HG03097 (cell line): ENCODE data around the gene UAP1.
"Not testable (repeated sequence)": the region's sequence is repeated elsewhere in the genome, so short reads cannot be mapped to it uniquely, and the experiment has no call there.

ENCODE experiments used
- ATAC-seq: cut with Tn5 transposase; IDR thresholded peaks from one replicate; pipeline ENCODE4 v1.9.1; 2021; ENCODE audit not compliant: unreplicated experiment, low FRiP score

The UAP1 gene

DNA sequence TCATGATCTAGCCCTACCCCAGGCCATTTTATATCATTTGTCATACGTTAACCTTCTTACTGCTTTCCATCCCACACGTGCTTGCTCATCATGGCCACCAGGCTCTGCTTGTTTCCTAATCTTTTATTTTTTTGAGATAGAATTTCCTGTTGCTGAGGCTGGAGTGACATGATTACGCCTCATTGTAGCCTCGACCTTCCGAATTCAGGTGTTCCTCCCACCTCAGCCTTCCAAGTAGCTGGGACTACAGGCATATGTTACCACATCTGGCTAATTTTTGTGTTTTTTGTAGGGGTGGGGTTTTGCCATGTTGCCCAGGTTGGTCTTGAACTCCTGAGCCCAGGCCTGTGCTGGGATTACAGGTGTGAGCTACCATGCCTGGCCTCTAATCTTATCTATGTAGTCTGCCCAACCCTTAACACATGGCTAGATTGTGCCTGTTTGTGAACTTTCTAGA, 3.3 kb downstream of the UAP1 start:
- ATAC-seq = no peak

- ATAC-seq = no peak
Measured at GRCh38 chr1:162565460-162565859, 3.9 kb downstream of the UAP1 start.

GRCh38 chr1:162566870-162567269, 5.3 kb downstream of the UAP1 start:
- ATAC-seq = no peak

DNA sequence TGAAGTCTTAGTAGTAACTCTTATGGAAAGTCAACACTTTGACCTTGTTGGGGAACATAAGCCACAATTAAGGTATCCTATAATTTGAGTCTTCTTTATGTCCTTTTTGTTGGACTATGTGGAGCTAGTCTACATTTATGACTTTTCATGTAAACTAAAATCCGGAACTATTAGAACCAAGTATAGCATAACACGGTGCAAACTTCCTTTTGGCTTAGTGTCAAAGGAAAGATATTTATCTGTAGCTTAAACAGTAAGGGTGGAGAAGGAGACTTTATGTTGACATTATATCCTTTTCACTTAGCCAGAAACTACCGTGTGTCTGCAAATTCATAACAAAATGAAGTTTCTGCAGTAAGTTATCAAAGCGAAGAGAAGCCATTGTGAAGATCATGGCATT, 7.3 kb downstream of the UAP1 start:
- ATAC-seq = no peak

- no peak for ATAC-seq
Measured at GRCh38 chr1:162570718-162571117, 9.2 kb downstream of the UAP1 start.

DNA sequence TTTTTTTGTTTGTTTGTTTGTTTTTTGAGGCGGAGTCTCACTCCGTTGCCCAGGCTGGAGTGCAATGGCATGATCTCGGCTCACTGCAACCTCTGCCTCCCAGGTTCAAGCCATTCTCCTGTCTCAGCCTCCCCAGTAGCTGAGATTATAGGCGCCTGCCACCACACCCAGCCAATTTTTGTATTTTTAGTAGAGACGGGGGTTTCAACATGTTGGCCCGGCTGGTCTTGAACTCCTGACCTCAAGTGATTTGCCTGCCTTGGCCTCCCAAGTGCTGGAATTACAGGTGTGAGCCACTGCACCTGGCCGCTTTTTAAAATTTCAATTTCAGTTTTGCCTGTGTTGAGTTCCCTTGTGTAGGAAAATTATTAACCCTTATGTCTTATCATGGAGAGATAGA, 9.6 kb downstream of the UAP1 start:
- ATAC-seq = not testable (repeated sequence)

- ATAC-seq = no peak
Measured at GRCh38 chr1:162571696-162572095, 10.2 kb downstream of the UAP1 start.

GRCh38 chr1:162573136-162573535, 11.6 kb downstream of the UAP1 start:
- ATAC-seq = no peak

GRCh38 chr1:162578071-162578700, 16.7 kb downstream of the UAP1 start:
- ATAC-seq = no peak

DNA sequence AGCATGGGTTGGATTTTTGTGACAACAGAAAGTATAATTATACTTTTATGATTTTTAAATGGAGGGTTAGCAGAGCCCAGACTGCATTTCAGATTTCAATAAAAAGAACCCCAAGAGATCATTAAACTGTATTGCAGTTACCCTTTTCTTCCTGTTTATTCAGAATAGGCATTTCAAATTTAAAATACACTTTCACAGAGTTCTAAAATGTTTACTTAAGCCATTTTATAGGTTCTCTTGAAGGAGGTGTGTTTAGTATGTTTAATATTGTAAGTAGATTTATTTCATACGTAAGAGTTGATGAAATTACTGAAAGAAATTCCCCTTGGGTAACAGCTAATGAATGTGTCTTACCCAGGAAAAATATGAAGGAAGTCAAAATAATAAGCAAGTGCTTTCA, 17.4 kb downstream of the UAP1 start:
- ATAC-seq = no peak

- ATAC-seq = no peak
Measured at GRCh38 chr1:162580308-162580707, 18.8 kb downstream of the UAP1 start.

- ATAC-seq = not testable (repeated sequence)
Measured at GRCh38 chr1:162582901-162583300, 21.4 kb downstream of the UAP1 start.

DNA sequence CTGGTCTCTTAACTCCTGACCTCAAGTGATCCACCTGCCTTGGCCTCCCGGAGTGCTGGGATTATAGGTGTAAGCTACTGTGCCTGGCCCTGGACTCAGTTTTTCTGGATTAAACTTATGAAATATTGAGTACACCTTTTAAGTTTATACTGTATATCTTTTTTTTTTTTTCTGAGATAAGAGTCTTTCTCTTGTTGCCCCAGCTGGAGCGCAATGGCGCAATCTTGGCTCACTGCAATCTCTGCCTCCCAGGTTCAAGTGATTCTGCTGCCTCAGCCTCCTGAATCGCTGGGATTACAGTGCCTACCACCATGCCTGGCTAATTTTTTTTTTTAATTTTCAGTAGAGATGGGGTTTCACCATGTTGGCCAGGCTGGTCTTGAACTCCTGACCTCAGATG, 23.6 kb downstream of the UAP1 start:
- ATAC-seq = not testable (repeated sequence)

DNA sequence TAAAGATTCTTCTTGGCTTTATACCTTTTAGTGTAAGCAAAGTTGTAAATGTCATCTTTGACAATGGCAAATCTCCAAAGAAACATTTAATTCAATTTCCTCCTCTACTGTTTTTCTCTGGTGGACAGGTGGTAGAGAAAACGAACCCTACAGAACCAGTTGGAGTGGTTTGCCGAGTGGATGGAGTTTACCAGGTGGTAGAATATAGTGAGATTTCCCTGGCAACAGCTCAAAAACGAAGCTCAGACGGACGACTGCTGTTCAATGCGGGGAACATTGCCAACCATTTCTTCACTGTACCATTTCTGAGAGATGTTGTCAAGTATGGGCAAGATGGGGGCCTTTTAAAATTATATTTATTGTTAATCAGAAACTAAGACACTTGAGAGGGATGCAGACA, 25.8 kb downstream of the UAP1 start:
- ATAC-seq = no peak

GRCh38 chr1:162587761-162588260, 26.3 kb downstream of the UAP1 start:
- ATAC-seq = no peak

DNA sequence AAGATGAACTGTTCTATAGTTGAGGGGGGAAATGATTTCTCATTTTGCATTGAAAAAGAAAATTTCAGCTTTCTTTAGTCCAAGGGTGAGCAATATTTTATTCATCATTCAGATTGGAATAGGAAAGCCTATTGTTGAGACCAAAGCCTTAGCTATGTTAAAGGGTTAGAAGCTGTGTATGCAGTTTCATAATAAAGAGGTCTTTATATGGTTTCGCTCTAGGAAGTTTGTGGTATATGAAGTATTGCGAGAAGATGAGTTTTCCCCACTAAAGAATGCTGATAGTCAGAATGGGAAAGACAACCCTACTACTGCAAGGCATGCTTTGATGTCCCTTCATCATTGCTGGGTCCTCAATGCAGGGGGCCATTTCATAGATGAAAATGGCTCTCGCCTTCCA, 28.6 kb downstream of the UAP1 start:
- no peak for ATAC-seq

- ATAC-seq = no peak
Measured at GRCh38 chr1:162590686-162591085, 29.2 kb downstream of the UAP1 start.

DNA sequence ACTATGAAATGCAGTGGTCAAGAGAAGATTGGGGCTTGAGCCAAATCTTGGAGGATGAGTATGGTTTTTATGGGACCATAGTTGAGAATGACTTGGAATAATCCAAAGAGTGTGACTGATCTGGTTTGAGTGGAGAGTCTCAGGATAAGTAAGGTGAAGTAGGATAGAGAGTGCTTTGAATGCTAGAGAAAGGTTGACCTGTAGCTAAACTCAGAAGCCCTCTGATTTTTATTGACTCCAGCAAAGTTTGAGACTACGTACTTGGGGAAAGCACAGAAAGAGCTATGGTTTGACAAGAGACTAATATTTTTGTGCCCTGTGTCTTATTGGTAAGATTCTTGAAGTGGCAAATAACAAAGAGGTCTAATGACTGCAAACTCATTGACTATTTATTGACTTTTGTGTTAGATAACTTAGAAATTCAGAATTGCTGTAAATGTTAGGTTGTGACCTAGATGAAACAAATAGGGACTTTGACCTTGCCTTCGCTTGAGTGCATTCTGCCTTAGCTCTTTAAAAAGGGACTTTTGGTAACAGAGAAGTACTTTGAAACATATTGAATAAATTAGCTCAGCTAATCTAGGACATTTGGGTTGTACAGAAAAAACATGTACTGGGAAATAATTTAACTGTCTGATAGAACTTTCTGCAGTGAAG, 35.1 kb downstream of the UAP1 start:
- ATAC-seq = no peak

- no peak for ATAC-seq
Measured at GRCh38 chr1:162599451-162599850, 37.9 kb downstream of the UAP1 start.

- not testable (repeated sequence) for ATAC-seq
Measured at GRCh38 chr1:162603117-162603516, 41.6 kb downstream of the UAP1 start.

- no peak for ATAC-seq
Measured at GRCh38 chr1:162605225-162605927, 43.9 kb downstream of the UAP1 start.

DNA sequence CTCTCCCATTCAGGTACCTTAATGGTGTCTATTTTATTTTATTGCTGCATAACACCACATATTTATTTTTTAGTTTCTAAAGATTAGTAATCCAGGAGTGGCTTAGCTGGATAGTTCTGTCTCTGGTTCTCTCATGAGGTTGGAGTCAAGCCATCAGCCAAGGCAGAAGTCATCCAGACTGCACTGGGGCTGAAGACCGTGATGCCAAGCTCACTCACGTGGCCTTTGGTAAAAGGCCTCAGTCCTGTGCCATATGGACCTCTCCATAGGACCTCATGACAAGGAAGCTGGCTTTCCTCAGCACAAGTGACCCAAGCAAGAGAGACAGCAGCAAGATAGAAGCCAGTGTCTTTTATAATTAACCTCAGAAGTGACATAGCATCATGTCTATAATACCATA, 47.8 kb downstream of the UAP1 start:
- ATAC-seq = no peak
